Skeletal muscle tissue (tissue), 4 donors: ENCODE measurements around the gene ZNF638. TPM values are rescaled to one million over a fixed set of nuclear protein-coding genes. Genes with fewer than 3 reads are reported as not detected.
A peak's percentile ranks its signal among the peaks of the same experiment; 100 is the strongest.

Experiments used
- H3K27ac ChIP-seq: one replicate; pipeline ENCODE4 v1.7.0; 2013; ENCODE audit warnings: mild to moderate bottlenecking, low read depth, low read length, inconsistent platforms
- H3K27me3 ChIP-seq, 3 donors: one replicate each; pipeline ENCODE4 v1.7.0; 2013; ENCODE audit warnings: low read length in 3 of 3; ENCODE audit not compliant: control insufficient read depth in 3 of 3, insufficient read depth in 3 of 3
- H3K36me3 ChIP-seq, 3 donors: one replicate each; pipeline ENCODE4 v1.7.0; 2013; ENCODE audit warnings: low read length in 3 of 3; ENCODE audit not compliant: control insufficient read depth in 3 of 3, insufficient read depth in 3 of 3
- H3K4me1 ChIP-seq, 3 donors: one replicate each; pipeline ENCODE4 v1.7.0; 2013; ENCODE audit warnings: low read length in 3 of 3, mild to moderate bottlenecking in 3 of 3; ENCODE audit not compliant: control insufficient read depth in 3 of 3, insufficient read depth in 3 of 3
- H3K4me3 ChIP-seq, 3 donors: one replicate each; pipeline ENCODE4 v1.7.0; 2013; ENCODE audit warnings: low read length in 3 of 3
- H3K9ac ChIP-seq, 3 donors: one replicate each; pipeline ENCODE4 v1.7.0; 2013; ENCODE audit warnings: low read length in 3 of 3, mild to moderate bottlenecking in 3 of 3, moderate library complexity in 2 of 3, low read depth in 1 of 3
- H3K9me3 ChIP-seq, 3 donors: one replicate each; pipeline ENCODE4 v1.7.0; 2013; ENCODE audit warnings: low read length in 3 of 3; ENCODE audit not compliant: control insufficient read depth in 3 of 3
- total RNA-seq: library from RNA; depleted of rRNA; stranded (reverse); fragments of >200 nt; gene quantifications from one replicate; pipeline ENCODE4 v1.2.3, GENCODE V29; 2014
- donor health status: Osteomylitis.

Gene ZNF638
- total RNA-seq, 1 donor from 2014 or later, result 187 TPM

DNA sequence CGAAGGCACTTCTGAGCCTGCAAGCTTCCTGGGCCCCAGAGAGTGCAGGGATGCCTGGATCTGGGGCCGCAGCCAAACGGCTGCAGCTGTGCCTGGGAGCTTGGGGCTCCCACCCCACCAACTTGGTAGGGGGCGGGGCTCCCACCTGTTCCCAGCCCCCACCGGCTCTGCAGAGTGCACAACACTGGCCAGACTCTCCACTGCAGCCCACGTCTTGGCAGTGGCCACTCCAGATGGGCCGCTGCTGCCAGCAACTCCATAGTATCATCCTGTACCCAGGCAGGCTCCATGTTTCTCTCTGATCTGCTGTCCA, 131.7 kb downstream of the ZNF638 start:
- H3K4me1 ChIP-seq, result peaks cover 80 to 99% (median 87%) of the 10 kb centered on the region in 3 donors

DNA sequence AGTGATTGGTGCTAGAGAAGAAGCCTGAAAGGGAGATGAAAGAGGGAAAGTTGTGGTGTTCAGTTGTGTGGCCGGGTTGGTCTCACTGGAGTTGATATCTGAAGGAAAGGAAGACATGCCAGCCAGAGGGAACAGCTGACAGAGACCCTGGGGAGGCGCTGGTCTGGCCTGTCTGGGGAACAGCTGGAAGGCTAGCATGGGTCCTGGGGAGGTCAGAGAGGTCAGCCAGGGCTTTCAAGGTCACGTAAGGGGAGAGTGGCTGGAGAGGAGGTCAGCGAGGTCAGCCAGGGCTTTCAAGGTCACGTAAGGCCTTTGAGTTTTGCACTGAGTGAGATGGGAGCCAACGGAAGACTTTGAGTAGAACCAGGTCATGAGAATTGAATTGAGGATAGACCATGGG, 132.8 kb downstream of the ZNF638 start:
- H3K27me3 ChIP-seq, result peaks cover 0 to 3% (median 0%) of the 10 kb centered on the region in 3 donors
- no peaks in the 10 kb centered on the region for H3K9me3 ChIP-seq
- H3K4me1 ChIP-seq, result peaks cover 80 to 99% (median 87%) of the 10 kb centered on the region in 3 donors
- H3K36me3 ChIP-seq, result no peaks in the 10 kb centered on the region
- peak overlapping the region; percentile 97 for H3K27ac ChIP-seq
- no peak overlapping the region for H3K9ac ChIP-seq
- no peak overlapping the region for H3K4me3 ChIP-seq

More for the DNA sequence above, 131.7 kb downstream of the ZNF638 start:
- H3K36me3 ChIP-seq, result no peaks in the 10 kb centered on the region
- peak overlapping the region; percentile 97 for H3K27ac ChIP-seq
- H3K4me3 ChIP-seq, result no peak overlapping the region
- no peak overlapping the region for H3K9ac ChIP-seq
- no peaks in the 10 kb centered on the region for H3K9me3 ChIP-seq
- peaks cover 0 to 3% (median 0%) of the 10 kb centered on the region in 3 donors for H3K27me3 ChIP-seq

DNA sequence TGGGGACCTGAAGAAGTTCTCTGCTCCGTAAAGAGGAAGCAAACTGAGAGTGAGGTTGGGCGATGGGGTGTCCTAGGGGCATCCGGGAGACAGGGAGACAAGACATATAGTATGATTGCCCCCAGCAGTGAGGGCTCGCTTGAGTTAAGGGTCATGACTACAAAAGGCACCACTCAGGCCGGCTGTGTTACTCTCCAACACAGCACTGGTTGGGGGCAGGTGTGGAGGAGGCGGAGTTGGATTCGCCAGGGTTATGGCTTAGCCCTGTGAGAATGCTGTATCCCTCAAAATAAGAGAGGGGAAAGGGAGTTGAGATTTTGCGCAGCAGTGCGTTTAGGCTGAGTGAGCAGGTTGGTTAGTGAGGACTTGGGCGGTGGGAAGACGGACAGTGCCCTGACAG, 133.8 kb downstream of the ZNF638 start:
- Histone ChIP-seq H3K27ac (peak overlapping the region; percentile 97), H3K9ac (peak overlapping the region in 1 of 3 donors; percentile 92), H3K4me3 (peak overlapping the region in 2 of 3 donors; percentile 24 to 87), H3K27me3 (peaks cover 0 to 3% (median 0%) of the 10 kb centered on the region in 3 donors), H3K9me3 (no peaks in the 10 kb centered on the region), H3K36me3 (no peaks in the 10 kb centered on the region), H3K4me1 (peaks cover 80 to 96% (median 84%) of the 10 kb centered on the region in 3 donors)

DNA sequence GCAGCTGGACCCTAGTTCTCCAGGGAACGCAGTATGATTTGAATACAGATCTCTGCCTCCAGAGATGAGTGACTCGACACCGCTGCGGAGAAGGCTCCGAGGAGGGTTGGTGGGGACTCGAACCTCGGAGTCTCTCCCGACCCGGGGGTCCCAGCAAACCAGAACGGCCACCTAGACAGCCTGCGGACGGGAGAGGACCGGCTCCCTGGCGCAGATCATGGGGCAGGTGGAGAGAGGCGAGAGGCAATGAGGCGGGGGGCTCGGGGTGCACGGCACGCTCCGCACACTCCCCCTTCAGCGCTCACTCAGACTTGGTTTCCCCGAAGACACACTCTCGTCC, 134.3 kb downstream of the ZNF638 start:
- H3K36me3 ChIP-seq, result no peaks in the 10 kb centered on the region
- peak overlapping the region; percentile 85 to 89 (median 87) for H3K4me3 ChIP-seq
- peaks cover 78 to 91% (median 78%) of the 10 kb centered on the region in 3 donors for H3K4me1 ChIP-seq
- peak overlapping the region; percentile 97 for H3K27ac ChIP-seq
- H3K9ac ChIP-seq, result peak overlapping the region; percentile 79 to 95 (median 92)
- peaks cover 0 to 3% (median 0%) of the 10 kb centered on the region in 3 donors for H3K27me3 ChIP-seq
- H3K9me3 ChIP-seq, result no peaks in the 10 kb centered on the region

DNA sequence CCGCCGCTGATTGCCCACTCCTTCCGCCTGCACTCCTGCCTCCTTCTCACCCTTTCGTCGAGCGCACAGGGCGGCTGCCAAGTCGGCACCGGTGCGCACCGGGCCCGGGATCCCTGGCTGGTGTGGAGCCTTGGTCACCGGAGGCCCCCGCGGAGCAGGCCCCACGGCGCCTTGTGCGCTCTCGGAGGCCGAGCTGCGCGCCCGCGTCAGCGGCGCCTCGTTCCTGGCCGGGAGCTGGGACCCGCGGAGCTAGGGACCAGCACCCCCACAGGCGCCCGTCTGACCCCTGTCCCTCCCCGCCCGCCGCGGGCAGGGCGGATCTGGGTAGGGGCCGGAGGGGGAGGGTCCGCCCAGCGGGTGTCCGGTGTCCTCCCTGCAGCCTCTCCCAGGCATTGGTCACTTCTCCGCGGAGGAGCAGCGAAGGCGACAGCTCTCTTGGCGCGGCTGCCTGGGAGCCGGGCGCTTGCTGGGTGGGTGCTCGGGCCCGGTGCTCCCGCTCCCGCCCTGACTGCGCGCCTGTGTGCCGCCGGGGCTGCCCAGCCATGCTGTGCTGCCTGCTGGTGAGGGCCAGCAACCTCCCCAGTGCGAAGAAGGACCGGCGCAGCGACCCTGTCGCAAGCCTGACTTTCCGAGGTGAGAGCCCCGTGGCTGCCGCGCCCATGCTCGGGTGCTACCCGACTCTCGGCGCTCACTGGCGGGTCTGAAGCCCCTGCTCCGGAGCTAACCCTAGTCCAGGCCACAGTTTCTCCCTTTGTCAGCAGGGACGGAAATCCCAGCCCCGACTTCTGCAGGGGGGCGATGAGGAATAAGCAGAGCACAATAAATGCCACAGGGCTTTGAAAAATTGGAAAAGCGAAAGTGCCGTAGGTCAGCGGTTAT, 135.0 kb downstream of the ZNF638 start:
- Histone ChIP-seq H3K4me3 (peak overlapping the region; percentile 85 to 89 (median 87)), H3K4me1 (peaks cover 73 to 85% (median 76%) of the 10 kb centered on the region in 3 donors), H3K27ac (peak overlapping the region; percentile 97), H3K9ac (peak overlapping the region; percentile 79 to 95 (median 92)), H3K9me3 (no peaks in the 10 kb centered on the region), H3K27me3 (peaks cover 0 to 3% (median 0%) of the 10 kb centered on the region in 3 donors), H3K36me3 (no peaks in the 10 kb centered on the region)

DNA sequence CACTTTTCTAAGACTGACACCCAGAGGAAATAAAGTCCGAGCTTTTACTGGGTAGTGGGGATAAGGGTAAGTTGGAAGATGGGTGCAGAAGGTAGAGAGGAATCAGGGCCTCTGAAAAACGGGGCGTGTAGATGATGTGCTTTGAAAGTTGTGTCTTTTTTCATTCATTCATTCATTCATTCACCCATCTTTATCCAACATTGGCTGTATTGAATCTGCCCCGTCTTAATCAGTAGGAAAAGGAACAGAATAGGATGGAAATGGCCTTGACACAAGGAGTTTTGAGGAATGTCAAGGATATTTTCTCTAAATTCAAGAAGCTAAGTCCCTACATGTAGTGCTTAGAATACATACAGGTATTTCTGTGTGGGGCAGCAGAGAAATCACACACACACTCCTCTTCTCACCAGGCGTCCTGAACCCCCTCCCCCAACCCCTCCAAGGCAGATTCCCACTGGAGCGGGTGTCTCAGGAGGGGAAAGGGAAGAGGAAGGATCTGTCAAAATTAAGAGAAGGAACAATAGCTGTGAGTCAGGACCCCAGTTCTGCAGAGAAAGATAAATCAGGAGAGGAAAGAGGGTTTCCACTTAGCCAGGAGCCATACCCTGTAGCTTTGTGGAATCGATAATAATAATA, 135.7 kb downstream of the ZNF638 start:
- H3K4me3 ChIP-seq, result peak overlapping the region; percentile 85 to 89 (median 87)
- H3K9ac ChIP-seq, result peak overlapping the region; percentile 79 to 95 (median 92)
- H3K36me3 ChIP-seq, result peaks cover 0 to 3% (median 0%) of the 10 kb centered on the region in 3 donors
- peaks cover 65 to 78% (median 70%) of the 10 kb centered on the region in 3 donors for H3K4me1 ChIP-seq
- no peaks in the 10 kb centered on the region for H3K9me3 ChIP-seq
- peak overlapping the region; percentile 97 for H3K27ac ChIP-seq
- H3K27me3 ChIP-seq, result peaks cover 0 to 3% (median 0%) of the 10 kb centered on the region in 3 donors

DNA sequence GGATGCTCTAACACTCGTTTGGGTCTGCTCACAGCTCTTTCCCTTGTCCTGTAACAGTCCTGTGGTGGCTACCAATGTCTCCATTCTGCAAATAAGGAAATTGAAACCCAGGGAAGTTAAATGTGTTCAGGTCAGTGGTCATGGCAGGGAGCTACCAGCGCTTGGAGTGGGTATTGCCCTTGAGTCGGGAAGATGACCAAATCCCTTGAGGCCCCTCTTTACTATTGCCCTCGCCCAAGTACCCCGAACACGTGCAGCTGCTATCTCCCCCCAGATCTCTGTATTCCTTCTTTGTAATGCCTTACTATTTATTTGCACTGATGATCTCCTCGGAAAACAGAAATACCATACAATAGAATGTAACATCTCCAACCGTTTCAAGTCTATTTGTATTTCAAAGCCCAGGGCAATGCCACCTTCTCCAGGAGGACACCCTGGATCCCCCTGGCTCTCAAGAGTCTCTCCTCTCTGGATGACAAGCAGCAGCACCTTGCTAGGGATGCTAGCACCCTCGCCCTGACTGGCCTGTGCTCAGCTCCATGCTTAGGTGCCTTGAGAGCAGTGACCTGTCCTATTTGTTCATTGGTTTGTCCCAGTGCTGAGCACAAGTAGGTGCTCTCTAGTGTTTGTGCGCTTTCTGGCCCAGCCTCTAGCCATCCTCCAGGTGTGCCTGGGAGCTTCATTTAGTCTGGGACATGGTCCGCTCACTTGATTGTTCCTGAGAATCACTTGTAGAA, 136.9 kb downstream of the ZNF638 start:
- H3K27ac ChIP-seq, result peak overlapping the region; percentile 97
- no peaks in the 10 kb centered on the region for H3K9me3 ChIP-seq
- H3K36me3 ChIP-seq, result peaks cover 0 to 3% (median 0%) of the 10 kb centered on the region in 3 donors
- H3K27me3 ChIP-seq, result peaks cover 0 to 3% (median 0%) of the 10 kb centered on the region in 3 donors
- H3K4me3 ChIP-seq, result peak overlapping the region; percentile 41 to 64 (median 57)
- peak overlapping the region; percentile 52 to 92 (median 76) for H3K9ac ChIP-seq
- peaks cover 54 to 73% (median 64%) of the 10 kb centered on the region in 3 donors for H3K4me1 ChIP-seq

DNA sequence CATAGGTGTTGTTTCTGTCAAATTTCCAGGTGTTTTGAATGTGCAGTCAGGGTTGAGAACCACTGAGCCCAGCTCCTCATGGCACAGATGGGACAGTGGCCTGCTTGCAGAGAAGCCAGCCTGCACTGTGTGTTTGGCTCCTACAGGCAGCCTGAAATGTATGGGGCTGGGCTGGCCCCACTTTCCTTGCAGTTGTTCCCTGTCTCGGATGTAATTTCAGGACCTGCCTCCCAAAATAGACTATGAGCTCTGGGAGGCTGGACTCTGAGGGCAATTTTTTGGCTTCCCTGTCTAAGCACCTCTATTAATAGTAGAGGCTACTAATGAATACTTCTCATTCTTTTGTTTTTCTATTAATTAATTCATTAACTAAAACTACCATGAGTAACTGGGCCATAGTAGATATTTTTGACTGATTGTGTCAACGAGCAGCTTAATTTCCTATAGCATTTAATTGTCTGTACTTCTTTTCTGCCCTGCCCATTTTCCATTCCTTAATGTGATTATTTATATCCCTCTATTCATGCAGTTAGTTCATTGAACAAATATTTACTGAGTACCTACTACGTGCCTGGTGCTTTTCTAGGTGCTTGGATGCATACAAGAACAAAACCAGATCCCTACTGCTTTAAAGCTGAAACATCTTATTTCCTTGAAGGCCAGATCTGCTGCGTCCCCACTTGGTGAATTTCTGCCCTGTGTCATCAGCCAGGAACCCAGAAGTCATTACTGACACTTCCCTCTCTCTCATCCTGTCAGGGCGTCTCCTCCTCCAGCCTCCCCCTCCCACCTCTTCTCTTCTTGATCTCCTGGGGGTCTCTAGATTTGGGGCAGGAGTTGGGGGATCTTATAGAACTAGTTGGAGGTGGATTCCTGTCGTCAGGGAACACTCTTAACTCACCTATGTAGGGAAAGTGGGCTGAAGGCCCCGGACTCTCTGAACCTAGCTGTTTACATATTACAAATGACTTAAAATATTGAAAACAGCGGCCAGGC, 138.1 kb downstream of the ZNF638 start:
- Histone ChIP-seq H3K27ac (peak overlapping the region; percentile 97), H3K9me3 (no peaks in the 10 kb centered on the region), H3K4me3 (peak overlapping the region; percentile 19 to 64 (median 57)), H3K36me3 (peaks cover 0 to 3% (median 0%) of the 10 kb centered on the region in 3 donors), H3K27me3 (peaks cover 0 to 3% (median 0%) of the 10 kb centered on the region in 3 donors), H3K9ac (peak overlapping the region; percentile 52 to 92 (median 76)), H3K4me1 (peaks cover 51 to 73% (median 63%) of the 10 kb centered on the region in 3 donors)

DNA sequence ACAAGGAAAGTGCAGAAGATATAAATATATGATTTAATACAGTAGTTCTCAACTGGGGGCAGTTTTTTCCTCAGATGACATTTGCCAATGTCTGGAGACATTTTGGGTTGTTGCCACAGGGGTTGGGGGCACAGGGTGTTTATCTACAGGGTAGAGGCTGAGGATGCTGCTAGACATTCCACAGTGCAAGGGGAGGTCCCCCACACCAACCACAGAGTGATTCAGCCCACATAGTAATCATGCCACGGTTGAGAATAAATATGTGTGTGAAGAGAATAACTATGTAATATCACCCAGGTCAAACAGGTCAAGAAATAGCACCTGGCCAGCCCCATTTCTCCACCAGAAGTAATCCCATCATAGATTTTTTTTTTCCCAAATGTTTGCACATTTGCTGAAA, 139.7 kb downstream of the ZNF638 start:
- peaks cover 53 to 73% (median 58%) of the 10 kb centered on the region in 3 donors for H3K4me1 ChIP-seq
- H3K9me3 ChIP-seq, result no peaks in the 10 kb centered on the region
- H3K36me3 ChIP-seq, result peaks cover 0 to 3% (median 0%) of the 10 kb centered on the region in 3 donors
- H3K27ac ChIP-seq, result peak overlapping the region; percentile 97
- H3K9ac ChIP-seq, result no peak overlapping the region
- no peak overlapping the region for H3K4me3 ChIP-seq
- no peaks in the 10 kb centered on the region for H3K27me3 ChIP-seq
